Ascending aorta (tissue), 2 donors: ENCODE results near the gene TRHDE. TPM values are rescaled to one million over a fixed set of nuclear protein-coding genes. Genes with fewer than 3 reads are reported as not detected.
"Not testable (repeated sequence)": the region's sequence is repeated elsewhere in the genome, so short reads cannot be mapped to it uniquely, and the experiment has no call there.

Source experiments
- DNase-seq, 2 donors: peaks; one replicate each; pipeline ENCODE4 v3.0.0-alpha.2; 2019; ENCODE audit warnings: low spot score in 2 of 2
- H3K27ac ChIP-seq, 2 donors: fragments of 200-600 bp; sonication (generic); one replicate each; pipeline ENCODE4 v1.5.1; 2016 to 2017; ENCODE audit warnings: mild to moderate bottlenecking in 1 of 2
- H3K27me3 ChIP-seq: fragments of 200-600 bp; sonication (generic); one replicate; pipeline ENCODE4 v1.5.1; 2017
- H3K36me3 ChIP-seq, 2 donors: fragments of 200-600 bp; sonication (generic); one replicate each; pipeline ENCODE4 v1.5.1; 2016
- H3K4me1 ChIP-seq, 2 donors: fragments of 200-600 bp; sonication (generic); one replicate each; pipeline ENCODE4 v1.5.1; 2016 to 2017; ENCODE audit warnings: mild to moderate bottlenecking in 1 of 2
- H3K4me3 ChIP-seq, 2 donors: fragments of 200-600 bp; sonication (generic); one replicate each; pipeline ENCODE4 v1.5.1; 2016 to 2017; ENCODE audit warnings: mild to moderate bottlenecking in 1 of 2
- H3K9me3 ChIP-seq, 2 donors: fragments of 200-600 bp; sonication (generic); one replicate each; pipeline ENCODE4 v1.5.1; 2016
- intact Hi-C: fragments of 100-400 bp; cut with DNase I; formaldehyde crosslinking; loops from one replicate; pipeline ENCODE4 v1.15.1; 2023
- total RNA-seq: library from RNA; depleted of rRNA; stranded (reverse); fragments of >200 nt; gene quantifications from one replicate; pipeline ENCODE4 v1.1.0, GENCODE V29; 2016
- TF ChIP-seq, protein P1 (sequence below), 3 experiments: fragments of 200-600 bp in 2 of 3; fragments of 450-650 bp in 1 of 3; sonication (generic) in 2 of 3; IDR thresholded peaks; one replicate each; pipeline ENCODE4 v1.5.1; 2016 to 2019; ENCODE audit warnings: antibody characterized with exemption in 3 of 3, mild to moderate bottlenecking in 1 of 3, moderate library complexity in 1 of 3

The TRHDE gene
- total RNA-seq, 1 donor from 2014 or later, result 34.0 TPM

DNA sequence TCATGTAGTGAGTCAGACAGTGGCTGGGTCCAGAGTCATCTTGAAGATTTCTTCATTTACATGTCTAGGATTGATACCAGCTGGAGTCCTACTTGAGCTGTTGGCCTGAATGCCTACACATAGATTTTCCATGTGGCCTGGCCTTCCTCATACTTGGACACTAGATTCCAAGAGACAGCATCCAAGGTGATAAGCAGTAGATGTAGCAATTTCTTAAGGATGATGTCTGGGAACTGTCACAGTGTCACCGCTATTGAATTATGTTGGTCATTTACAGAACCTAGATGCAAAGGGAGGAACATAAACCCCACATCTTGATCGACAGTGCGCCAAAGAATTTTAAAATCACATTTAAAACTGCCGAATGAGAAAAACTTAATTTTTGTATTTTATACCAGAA, 412.3 kb downstream of the TRHDE start:
- intact Hi-C loops, result no loop called here
- no peaks in the 10 kb centered on the region for H3K27me3 ChIP-seq
- H3K4me1 ChIP-seq, result no peaks in the 10 kb centered on the region
- TF ChIP-seq, protein P1, sequence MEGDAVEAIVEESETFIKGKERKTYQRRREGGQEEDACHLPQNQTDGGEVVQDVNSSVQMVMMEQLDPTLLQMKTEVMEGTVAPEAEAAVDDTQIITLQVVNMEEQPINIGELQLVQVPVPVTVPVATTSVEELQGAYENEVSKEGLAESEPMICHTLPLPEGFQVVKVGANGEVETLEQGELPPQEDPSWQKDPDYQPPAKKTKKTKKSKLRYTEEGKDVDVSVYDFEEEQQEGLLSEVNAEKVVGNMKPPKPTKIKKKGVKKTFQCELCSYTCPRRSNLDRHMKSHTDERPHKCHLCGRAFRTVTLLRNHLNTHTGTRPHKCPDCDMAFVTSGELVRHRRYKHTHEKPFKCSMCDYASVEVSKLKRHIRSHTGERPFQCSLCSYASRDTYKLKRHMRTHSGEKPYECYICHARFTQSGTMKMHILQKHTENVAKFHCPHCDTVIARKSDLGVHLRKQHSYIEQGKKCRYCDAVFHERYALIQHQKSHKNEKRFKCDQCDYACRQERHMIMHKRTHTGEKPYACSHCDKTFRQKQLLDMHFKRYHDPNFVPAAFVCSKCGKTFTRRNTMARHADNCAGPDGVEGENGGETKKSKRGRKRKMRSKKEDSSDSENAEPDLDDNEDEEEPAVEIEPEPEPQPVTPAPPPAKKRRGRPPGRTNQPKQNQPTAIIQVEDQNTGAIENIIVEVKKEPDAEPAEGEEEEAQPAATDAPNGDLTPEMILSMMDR (IDR thresholded peaks at IDR 0.05), result no peak
- no peak overlapping the region for H3K27ac ChIP-seq
- H3K36me3 ChIP-seq, result no peaks in the 10 kb centered on the region
- H3K9me3 ChIP-seq, result no peaks in the 10 kb centered on the region
- no peak overlapping the region for H3K4me3 ChIP-seq
- DNase-seq, result no peak

DNA sequence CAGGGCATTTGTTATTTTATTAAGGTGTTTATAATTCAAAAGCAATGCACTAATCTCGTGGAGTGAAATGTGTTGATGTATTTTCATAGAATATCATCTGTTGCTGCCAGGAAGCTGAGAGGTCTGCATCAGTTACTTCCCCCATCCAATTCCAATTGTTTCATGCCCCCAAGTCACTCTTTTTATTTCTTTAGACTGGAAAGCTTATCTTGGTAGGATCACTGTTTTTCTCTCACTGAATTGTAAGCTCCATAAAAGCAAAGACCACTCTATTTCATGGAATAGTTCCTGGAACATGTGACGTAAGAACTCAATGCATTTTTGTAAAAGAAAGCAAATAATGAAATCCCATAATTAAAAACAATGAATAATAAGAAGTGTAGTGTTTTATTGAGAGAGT, 420.2 kb downstream of the TRHDE start:
- Histone ChIP-seq H3K36me3 (no peaks in the 10 kb centered on the region), H3K27ac (no peak overlapping the region), H3K9me3 (no peaks in the 10 kb centered on the region), H3K4me1 (no peaks in the 10 kb centered on the region), H3K27me3 (no peaks in the 10 kb centered on the region), H3K4me3 (no peak overlapping the region)
- TF ChIP-seq, protein P1 (IDR thresholded peaks at IDR 0.05), result no peak
- DNase-seq, result no peak
- intact Hi-C loops, result no loop called here

DNA sequence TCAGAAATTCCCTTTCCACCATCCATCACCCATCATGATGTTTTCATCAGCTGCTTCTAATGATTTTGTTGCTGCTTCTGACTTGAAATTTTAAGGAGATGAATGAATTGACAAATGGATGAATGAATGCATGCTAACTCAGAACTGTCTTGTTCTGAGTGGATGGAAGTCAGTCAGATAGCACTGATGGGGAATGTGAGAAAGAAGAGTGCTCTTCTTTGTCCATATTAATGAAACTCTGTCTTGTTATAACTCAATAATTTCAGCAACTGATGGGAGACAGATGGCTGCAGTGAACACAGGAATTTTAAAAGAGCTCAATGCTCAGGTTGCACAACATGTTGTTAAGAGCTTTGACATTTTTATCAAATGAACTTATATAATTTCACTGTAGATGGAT, 422.0 kb downstream of the TRHDE start:
- no peak overlapping the region for H3K27ac ChIP-seq
- TF ChIP-seq, protein P1 (IDR thresholded peaks at IDR 0.05), result no peak
- H3K4me1 ChIP-seq, result no peaks in the 10 kb centered on the region
- no peaks in the 10 kb centered on the region for H3K27me3 ChIP-seq
- no peak overlapping the region for H3K4me3 ChIP-seq
- no peak for DNase-seq
- intact Hi-C loops, result no loop called here
- no peaks in the 10 kb centered on the region for H3K36me3 ChIP-seq
- H3K9me3 ChIP-seq, result no peaks in the 10 kb centered on the region

DNA sequence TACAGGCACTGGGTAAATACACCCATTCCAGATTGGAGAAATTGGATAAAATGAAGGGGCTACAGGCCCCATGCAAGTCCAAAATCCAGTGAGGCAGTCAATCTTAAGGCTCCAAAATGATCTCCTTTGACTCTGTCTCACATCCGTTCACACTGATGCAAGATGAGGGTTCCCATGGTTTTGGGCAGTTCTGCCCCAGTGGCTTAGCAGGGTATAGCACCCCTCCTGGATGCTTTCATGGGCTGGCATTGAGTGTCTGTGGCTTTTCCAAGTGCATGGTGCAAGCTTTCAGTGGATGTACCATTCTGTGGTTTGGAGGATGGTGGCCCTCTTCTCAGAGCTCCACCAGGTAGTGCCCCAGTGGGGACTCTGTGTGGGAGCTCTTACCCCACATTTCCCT, 427.2 kb downstream of the TRHDE start:
- intact Hi-C loops, result no loop called here
- TF ChIP-seq, protein P1 (IDR thresholded peaks at IDR 0.05), result no peak
- no peak overlapping the region for H3K27ac ChIP-seq
- no peaks in the 10 kb centered on the region for H3K4me1 ChIP-seq
- H3K27me3 ChIP-seq, result no peaks in the 10 kb centered on the region
- H3K4me3 ChIP-seq, result no peak overlapping the region
- no peak for DNase-seq
- H3K36me3 ChIP-seq, result no peaks in the 10 kb centered on the region
- peaks cover 0 to 3% of the 10 kb centered on the region in 2 donors for H3K9me3 ChIP-seq

DNA sequence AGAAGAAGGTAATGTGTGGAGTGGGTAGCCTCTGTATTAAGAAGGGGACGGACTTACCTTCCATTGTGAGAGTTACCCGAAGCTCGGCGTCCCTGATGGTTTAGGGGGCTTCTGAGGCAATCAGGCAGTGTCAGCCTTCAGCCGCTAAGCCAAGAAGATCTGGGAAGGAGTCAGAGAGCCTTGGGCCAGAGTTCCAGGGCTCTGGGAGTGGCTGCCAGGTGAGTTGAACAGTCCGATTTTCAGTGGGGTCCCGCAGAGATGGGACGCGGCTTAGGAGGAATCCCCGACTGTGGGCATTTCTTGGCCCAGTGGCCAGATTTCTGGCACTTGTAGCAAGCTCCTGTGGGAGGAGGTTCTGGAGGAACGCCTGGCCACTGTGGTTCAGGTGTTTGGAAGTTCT, 439.9 kb downstream of the TRHDE start:
- H3K27ac ChIP-seq, H3K36me3 ChIP-seq, H3K27me3 ChIP-seq, H3K4me1 ChIP-seq, H3K4me3 ChIP-seq, intact Hi-C loops, DNase-seq, H3K9me3 ChIP-seq: not testable (repeated sequence)

DNA sequence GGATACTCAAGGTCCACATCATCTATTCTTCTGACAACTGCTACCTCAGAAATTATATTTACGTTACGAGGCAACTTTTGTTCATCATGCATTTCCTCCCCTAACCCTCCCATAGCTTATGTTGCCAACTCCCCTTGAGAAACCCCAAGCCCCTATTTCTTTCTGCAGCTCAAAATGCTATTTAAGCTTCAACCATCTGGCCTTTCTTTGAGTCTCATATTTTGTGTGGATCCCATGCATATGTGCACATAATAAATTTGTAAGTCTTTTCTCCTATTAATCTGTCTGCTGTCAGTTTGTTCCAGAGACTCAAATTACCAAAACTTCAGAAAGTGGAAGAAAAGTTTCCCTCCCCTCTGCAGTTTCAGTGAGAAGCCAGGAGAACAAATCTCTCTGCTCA, 444.1 kb downstream of the TRHDE start:
- no peak overlapping the region for H3K4me3 ChIP-seq
- H3K36me3 ChIP-seq, result no peaks in the 10 kb centered on the region
- TF ChIP-seq, protein P1 (IDR thresholded peaks at IDR 0.05), result no peak
- H3K4me1 ChIP-seq, result no peaks in the 10 kb centered on the region
- intact Hi-C loops, result no loop called here
- no peak for DNase-seq
- H3K27me3 ChIP-seq, result no peaks in the 10 kb centered on the region
- H3K9me3 ChIP-seq, result no peaks in the 10 kb centered on the region
- H3K27ac ChIP-seq, result no peak overlapping the region
